ENCODE measurements around the gene SLC22A6.
"Not testable (repeated sequence)": the region's sequence is repeated elsewhere in the genome, so short reads cannot be mapped to it uniquely, and the experiment has no call there.

SLC22A6 gene

DNA sequence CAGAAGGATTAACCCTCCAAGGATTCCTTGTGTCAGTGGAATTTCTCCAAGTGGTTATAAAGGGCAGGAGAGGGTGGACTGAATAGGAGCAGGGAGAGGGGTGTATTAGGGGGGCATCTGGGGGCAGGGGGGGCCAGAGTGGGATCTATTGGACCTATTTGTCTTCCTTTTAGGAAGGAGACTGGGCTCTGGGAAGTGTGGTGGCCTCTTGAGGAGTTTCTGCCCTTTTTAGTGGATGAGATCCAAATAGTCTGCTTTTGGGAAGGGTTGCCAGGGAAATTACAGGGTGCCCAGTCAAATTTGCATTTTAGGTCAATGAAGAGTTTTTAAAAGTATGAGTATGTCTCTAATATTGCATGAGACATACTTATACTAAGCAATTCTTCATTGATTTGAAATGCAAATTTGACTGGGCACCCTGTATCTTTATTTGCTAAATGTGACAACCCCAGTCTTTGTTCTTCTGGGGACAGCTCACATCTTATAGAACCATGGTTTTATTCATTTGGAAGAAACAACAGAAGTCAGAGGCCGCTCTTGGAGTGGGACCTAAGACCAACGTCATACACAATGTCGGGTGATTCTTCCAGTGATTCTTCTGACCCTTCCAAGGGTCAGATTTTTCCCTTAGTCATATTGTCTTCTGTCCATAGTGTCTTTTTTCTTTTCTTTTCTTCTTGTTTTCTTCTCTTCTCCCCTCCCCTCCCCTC lies 429 bp upstream of the SLC22A6 start:
- no peak for DNase-seq

DNA sequence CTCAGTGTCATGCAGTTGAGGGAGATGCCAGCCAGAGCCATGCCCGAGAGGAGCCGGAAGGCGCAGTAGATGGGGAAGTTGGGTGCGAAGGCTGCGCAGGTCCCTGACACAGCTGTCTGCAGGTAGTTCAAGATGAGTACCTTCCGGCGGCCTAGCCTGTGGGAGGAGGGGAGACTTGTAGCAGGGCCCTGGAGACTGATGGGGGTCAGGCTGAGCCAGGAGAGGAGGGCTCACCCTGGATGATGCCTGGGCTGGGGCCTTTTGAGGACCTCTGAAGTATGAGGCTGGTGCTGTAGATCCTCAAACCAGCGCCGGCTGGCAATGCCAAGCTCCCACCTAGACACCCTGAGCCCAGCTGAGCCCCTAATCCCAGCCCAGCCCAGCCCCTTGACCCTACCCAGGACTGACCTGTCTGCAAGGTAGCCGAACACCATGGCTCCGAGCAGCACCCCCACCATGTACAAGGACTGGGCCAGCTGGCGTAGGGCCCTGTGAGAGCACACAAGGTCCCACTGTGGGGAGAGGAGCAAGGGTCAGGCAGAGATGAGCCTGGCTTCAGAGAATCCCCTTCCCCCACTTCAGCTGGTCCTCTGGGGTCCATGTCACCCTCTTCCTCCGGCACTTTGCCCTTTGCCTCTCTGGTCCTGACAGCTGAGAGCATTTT lies 1.1 kb downstream of the SLC22A6 start:
- DNase-seq: no peak

DNA sequence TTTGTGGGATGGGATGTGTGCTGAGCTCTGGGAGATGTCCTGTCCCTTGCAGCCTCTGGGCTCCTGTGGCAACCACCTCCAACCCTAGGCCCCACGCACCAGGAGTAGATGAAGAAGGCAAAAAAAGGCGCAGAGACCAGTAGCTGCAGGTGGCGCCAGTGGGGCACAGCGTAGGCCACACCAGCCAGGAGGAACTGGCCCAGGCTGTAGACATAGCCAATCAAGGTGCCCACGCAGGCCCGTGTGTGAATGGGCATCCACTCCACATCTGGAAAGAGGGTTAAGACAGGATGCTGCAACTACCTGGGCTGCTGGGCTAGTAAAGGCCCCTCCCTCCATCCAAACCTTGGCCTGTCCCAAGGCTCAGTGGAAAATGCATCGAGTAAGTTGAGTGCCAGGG lies 3.0 kb downstream of the SLC22A6 start:
- DNase-seq: no peak

DNA sequence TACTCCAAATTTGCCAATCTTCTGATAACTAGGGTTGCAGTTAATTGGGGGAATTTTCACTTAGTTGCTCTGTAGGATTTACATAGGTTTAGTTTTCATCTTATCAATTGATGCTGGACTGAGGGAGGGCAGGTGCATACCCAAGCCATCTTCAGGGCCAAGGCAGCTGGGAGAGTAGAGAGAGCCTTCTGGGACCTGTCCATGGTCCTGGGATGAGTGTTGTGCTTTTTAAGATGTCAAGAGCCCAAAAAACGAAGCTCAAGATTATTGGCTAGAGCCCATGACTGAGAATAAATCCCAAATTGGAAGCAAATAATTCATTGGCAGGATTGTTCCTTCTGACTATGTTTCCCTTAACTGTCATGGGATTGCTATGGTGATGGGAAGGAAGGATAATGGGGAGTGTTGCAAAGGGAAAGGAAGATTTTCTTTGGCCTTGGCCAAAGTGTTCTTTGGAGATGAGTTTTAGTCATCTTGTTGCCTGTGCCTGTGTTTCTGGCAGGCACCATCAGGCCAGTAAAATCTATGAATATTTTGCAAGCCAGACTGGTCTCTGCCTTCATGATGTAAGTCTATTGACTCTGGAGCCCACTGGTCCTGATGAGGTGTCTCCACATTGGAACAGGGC lies 4.5 kb downstream of the SLC22A6 start:
- peak; percentile 12 for DNase-seq

DNA sequence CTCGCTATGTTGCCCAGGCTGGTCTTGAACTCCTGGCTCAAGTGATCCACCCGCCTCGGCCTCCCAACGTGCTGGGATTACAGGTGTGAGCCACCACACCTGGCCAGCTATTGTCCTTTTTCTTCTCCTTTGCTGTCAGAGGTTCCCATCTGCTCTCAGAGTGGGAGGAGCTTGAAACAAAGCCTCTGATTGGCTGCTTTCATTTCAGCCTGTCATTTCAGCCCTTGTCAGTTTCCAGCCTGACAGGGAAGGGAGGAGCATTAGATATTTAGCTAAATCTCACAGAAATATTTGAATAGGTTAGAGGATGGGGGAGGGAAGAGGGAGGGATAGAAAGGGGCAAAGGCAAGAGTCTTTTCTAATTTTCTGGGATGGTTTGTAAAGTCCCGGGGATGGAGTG lies 8.7 kb downstream of the SLC22A6 start:
- no peak for DNase-seq

DNA sequence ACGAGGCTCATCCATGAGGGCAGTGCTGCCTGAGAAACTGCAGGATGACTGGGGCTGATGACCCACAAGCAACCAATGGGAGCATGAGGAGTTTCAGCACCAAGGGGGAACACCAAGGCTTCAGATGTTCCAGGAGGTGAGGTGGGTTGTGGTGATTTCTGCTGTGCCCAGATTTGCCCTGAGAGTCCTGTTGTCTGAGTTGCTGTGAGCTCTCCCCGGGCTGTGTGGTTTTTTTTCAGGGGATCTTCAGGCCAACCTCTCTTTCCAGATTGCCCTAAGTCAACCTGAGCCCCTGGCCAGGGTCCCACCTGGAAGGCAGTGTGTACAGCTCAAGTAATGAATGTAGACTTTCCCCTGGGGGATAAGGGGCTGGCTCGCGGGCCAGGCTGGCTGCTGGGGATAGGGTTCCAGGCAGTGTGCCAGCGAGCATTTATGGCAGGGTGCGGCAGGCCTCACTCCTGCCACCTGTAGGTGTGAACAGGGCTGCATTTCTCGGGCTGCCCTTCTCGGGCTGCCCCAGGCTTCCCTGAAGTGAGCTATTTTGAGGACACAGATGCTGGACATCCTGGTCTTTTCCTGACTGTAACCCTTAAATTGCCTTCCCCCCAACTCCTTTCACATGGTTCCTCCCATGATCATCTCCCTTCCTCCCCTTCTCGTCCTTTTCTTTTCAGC lies 9.8 kb downstream of the SLC22A6 start:
- peak; percentile 2 for DNase-seq

DNA sequence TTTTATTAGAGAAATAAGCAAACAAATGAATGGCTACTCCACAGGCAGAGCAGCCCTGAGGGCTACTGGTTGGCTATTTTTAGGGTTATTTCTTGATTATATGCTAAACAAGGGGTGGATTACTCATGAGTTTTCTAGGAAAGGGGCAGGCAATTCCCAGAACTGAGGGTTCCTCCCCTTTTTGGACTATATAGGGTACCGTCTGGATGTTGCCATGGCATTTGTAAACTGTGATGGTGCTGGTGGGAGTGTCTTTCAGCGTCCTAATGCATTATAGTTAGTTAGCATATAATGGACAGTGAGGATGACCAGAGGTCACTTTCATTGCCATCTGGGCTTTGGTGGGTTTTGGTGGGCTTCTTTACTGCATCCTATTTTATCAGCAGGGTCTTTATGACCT lies 19.2 kb downstream of the SLC22A6 start:
- DNase-seq: no peak

DNA sequence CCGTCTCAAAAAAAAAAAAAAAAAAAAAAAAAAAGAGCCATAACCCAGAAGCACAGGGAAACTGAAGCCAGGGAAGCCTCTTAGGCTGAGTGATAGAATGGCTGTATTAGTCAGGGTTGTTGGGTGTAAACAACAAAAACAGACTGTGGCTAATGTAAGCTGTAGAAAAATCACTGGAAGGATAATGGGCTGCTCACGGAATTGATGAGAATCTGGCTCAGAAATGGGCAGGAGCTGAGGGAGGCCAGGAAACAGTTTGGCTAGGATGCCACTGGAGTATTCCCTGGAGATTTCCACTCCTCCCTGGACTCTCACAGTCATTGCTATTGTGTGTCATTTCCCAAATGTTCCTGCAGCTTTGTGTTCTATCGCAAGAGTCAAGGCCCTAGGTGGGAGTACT lies 22.4 kb downstream of the SLC22A6 start:
- no peak for DNase-seq

DNA sequence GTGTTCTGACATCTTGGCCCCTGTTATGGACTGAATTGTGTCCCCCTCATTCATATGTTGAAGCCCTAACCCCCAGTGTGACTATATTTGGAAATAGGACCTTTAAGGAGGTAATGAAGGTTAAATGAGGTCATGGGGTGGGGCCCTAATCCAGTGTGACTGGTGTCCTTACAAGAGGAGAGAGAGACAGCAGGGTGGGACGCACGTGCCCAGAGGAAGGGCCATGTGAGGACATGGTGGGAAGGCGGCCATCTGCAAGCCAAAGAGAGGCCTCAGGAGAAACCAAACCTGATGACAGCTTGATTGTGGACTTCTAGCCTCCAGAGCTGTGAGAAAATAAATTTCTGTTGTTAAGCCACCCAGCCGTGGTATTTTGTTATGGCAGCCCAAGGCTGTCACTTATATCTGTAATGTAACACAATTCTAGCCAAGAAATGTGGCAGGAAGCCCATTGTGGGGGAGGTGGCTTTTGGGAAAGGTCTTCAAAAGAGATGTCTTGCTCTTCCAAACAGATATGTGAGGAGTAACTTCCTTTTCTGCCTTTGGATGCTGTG lies 23.7 kb downstream of the SLC22A6 start:
- DNase-seq: no peak

DNA sequence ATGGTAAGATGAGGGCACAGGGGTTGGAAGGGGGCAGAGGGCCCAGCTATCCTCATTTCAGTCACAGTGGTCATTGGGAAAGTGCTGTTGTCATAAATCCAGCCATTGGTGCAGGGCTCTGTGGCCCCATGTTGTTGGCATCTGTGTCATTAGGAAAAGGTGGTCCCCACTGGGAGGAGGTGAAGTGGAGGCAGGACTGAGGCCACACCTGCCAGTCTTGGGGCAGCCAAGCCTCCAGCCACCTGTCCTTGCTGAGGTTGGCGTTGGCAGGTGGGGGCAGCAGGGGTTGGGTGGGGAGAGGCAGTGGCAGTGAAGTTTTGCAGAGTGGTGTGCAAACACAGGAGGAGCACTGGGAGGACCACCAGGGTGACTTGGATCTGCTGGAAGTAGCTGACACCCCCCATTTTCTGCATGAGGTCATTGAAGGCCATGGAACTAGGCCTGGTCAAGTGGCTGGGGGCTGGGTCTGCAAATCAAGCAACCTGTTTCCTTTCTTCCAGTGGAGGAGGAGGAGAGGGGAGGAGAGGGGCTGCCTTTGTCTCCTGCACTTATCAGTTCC lies 25.3 kb downstream of the SLC22A6 start:
- DNase-seq: no peak

DNA sequence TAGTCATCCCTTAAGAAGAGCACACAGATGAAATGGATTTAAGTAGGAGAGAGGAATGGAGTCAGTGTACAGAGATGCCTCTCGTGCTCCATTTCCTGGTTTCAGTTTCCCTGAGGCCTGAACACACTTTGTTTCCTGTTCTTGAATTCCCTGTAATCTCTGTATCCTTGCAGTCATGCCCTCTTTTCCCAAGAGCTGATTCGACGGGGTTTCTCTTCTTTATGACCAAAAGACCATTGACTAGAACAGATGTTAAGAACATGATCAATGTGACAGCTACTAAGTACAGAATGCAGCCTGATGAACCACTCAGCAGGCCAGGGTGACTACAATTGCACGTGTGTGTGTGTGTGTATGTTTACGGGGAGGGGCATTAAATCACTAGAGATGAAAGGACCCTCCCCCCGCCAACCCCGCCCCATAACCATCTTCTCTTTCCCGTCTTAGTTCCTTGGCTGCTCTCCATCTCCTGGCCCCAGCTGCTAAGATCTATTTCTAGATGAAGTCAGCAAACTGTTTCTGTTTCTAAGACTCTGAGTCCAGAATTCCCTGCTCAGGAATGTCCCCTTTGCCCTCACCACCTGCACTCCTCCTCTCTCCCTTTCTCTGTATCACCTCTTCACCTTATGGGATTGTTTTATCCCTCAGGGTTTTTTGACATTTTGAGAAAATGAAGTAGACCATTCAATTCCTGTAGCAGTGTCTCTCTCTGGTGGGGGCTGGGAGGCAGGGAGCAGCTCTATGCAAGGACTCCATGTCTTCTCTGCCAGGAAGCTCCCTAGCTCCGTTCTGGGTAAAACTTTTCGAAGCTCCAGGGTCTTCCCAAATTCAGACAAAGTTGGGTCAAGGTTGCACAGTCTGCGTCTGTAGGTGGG lies 26.0 kb downstream of the SLC22A6 start:
- DNase-seq: no peak

DNA sequence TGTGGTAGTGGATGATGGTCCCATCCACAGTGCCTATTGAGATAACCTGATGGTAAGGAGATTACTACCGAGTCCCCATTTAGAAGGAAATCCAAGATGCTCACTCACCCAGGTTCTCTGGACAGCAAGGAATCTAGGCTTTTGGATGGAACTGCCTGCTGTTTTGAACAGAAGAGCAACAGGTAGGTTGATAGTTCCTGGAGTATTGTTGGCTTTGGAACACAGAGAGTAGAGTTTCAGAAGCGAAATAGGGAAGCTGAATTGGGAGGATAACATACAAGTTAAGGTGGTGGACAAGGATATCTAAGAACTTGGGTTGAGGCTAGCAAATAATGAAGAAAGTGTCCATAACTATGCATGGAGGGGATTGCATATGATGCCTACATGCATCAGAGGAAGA lies 27.6 kb downstream of the SLC22A6 start:
- DNase-seq: no peak

DNA sequence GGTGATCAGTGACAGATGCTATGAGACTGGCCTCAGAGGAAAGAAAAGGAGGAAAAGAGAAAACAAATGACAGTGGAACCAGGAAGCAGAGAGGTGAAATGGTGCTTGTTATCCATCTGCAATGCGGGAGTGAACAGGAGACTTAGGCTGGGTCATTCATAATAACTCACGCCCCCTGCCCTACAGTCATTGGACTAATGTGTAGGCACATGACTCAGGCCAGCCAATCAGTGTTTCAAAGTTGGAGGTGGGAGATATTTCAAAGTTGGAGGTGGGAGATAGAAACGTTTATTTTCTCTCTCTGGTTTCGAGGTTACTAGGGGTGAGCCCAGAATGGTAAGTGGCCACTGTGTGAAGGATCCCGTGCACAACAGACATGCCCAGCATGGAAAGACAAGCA lies 30.3 kb downstream of the SLC22A6 start:
- no peak for DNase-seq

DNA sequence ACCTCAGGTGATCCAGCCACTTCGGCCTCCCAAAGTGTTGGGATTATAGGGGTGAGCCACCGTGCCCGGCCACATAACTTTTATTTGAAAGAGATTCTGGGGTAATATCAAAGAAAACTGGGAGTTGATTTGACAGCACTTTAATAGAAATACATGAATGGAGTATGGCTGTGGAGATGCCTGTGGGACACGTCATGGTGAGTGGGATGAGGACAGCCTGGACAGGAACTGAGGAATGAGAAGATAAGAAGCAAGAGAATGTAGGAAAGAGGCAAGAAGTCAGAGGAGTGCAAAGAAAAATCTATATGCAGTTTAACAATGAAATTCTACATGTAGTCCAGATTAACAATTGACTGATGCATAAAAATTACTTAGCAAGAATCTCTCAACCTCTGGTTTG lies 31.0 kb downstream of the SLC22A6 start:
- DNase-seq: no peak

DNA sequence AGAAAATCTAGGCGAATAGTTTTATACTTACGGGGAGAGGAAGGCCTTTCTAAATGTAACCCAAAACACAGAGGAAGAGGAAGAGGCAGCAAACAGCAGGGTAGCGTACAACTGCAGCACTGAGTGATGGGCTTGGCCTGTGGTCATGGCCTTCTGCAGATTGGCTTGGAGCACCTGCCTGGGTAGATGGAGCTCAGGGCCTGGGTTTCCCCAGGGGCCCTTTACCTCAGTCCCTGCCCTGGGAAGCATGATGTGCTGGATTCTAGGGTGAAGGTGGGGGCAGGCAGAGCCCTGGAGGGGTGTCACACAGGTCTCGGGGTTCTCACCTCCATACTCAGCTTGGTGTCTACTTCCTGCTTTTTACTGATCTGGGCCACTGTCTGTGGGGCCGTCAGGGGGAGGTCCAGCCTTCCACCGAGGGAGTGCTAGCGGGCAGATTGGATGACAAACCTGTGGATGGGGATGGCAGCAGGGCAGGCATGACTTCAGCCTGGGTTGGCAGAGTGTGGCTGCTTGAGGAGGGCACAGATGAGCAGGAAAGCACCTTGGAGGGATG lies 35.9 kb downstream of the SLC22A6 start:
- no peak for DNase-seq

DNA sequence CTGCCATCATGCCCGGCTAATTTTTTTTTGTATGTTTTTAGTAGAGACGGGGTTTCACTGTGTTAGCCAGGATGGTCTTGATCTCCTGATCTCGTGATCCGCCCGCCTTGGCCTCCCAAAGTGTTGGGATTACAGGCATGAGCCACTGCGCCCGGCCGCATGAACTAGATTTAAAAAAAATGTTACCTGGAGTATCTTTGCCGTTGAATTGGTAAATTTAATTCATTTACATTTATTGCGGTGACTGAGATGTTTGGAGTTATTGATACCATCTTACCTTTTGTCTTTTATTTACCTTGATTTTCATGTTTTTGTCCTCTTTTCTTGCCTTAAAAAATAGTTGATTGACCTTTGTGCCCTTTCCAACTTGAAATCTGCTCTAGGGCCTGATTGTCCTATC lies 39.2 kb downstream of the SLC22A6 start:
- not testable (repeated sequence) for DNase-seq

DNA sequence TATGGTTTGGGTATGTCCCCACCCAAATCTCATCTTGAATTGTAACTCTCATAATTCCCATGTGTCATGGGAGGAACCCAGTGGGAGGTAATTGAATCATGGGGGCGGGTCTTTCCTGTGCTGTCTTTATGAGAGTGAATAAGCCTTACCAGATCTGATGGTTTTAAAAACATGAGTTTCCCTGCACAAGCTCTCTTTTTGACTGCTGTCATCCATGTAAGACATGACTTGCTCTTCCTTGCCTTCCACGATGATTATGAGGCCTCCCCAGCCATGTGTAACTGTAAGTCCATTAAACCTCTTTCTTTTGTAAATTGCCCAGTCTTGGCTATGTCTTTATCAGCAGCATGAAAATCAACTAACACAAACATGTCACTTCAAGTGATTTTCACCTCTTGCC lies 47.2 kb downstream of the SLC22A6 start:
- DNase-seq: not testable (repeated sequence)

DNA sequence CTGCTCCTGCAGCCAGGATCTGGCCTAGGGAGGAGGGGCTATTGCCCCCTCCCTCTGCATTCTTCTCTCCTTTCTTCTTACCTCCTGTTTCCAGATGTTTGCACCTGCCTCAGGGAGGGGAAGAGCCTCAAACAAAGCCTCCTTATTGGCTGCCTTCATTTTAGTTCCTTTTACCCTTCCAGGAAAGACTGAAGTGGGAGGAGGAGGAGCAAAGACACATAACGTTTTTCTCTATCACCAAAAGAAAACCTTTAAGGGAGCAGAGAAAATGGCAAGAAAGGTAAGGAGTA lies 50.3 kb downstream of the SLC22A6 start:
- no peak for DNase-seq

DNA sequence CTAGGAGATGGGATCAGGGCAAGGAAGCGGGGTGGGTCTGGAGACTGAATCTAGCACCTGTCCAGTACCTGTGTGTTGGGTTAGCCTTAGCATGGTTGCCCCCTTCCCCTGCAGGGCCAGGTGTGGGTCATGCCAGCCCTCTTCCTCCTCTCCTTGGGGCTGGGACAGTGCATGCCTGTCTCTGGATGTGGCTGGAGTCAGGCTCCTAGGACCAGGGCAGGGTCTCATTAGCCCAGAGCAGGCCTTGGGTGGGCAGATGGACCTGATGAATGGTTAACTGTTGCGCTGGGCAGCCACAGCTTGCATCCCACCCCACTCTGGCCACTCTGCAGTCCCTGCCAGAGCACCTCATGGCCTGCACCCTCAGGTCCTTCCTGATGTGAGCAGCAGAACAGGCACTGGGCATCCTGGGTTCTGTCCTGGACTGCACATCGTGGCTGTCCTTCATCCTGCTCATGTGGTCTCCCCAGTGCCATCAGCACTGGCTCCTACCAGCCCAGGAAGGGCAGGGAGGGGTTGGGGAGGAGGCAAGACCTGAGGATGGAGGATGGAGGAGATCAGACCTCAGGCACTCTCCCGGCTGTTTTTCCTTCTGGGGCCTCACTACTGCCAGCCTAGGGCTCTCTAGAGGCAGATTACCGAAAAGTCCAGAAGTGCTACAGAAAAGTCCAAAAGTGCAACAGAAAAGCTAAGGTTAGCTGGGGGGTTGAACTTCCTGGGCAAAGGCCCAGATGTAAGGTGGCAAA lies 50.8 kb downstream of the SLC22A6 start:
- no peak for DNase-seq

DNA sequence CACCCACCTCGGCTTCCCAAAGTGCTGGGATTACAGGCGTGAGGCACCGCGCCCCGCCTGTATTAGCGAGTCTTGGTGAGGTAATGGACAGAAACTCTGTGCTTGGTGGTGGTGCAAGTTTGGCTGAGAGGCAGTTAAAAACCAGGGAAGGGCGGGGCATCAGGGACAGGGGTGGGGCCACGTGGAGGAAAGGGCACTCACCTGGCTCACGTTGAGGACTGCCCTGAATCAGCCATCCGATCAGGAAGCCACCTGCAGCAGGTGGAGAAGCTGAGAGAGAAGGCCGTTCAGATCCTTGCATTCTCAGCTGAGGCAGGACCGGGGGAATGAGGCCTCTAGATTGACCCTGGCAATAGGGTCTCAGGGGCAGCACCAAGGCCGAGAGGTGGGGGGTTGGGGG lies 51.5 kb downstream of the SLC22A6 start:
- no peak for DNase-seq
